ENCODE measurements around the gene PNPLA1.

DNA sequence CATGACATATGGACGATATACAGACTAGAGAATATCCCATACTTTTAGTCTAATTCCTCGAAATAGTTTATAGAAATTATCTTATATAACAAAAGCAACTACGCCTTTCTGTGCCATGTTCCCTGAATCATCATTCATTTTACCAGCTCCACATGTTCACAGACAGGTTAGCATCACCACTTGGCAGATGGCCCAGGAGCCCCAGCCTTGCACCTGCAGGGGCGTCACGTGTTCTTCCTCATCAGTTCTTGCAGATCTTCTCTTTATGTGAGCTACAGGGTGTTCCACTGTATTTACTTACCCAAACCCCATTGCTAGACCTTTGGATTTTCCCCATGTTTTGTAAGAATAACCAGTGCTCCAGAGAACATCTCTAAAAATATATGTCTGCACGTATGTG, 79.4 kb downstream of the PNPLA1 start:
- TF ChIP-seq CTCF (conservative IDR thresholded peaks at IDR 0.05) (no peak), ZFX (IDR thresholded peaks at IDR 0.05) (no peak)

Measured in C4-2B (cell line).